Neuronal stem cell (in vitro differentiated cells): ENCODE measurements around the gene NGEF.

Experiments
- DNase-seq: peaks from one replicate; pipeline ENCODE4 v3.0.0-alpha.2; 2013; ENCODE audit warnings: low spot score
- H2AFZ ChIP-seq: one replicate; pipeline ENCODE4 v1.6.1; 2013; ENCODE audit warnings: mild to moderate bottlenecking, low read length, inconsistent platforms
- H2AK5ac ChIP-seq: 2 replicates; pipeline ENCODE4 v1.6.1; 2013; ENCODE audit warnings: low read depth, mild to moderate bottlenecking, inconsistent platforms, low read length, moderate library complexity, mixed read lengths
- H2BK120ac ChIP-seq: 2 replicates; pipeline ENCODE4 v1.6.1; 2013; ENCODE audit warnings: low read depth, mild to moderate bottlenecking, inconsistent platforms, low read length, moderate library complexity, mixed read lengths
- H2BK12ac ChIP-seq: one replicate; pipeline ENCODE4 v1.6.1; 2013; ENCODE audit warnings: low read length, inconsistent platforms
- H2BK15ac ChIP-seq: 2 replicates; pipeline ENCODE4 v1.6.1; 2013; ENCODE audit warnings: mild to moderate bottlenecking, low read length, inconsistent platforms, mixed read lengths
- H2BK5ac ChIP-seq: one replicate; pipeline ENCODE4 v1.6.1; 2013; ENCODE audit warnings: inconsistent platforms, mild to moderate bottlenecking, low read length, moderate library complexity
- H3K14ac ChIP-seq: one replicate; pipeline ENCODE4 v1.6.1; 2013; ENCODE audit warnings: low read length, inconsistent platforms
- H3K18ac ChIP-seq: 2 replicates; pipeline ENCODE4 v1.6.1; 2013; ENCODE audit warnings: low read length, inconsistent platforms
- H3K23ac ChIP-seq: 2 replicates; pipeline ENCODE4 v1.6.1; 2013; ENCODE audit warnings: low read depth, mild to moderate bottlenecking, mixed read lengths, low read length, inconsistent platforms; ENCODE audit not compliant: poor library complexity
- H3K27ac ChIP-seq: replicated peaks from 3 replicates; pipeline ENCODE4 v1.5.1; 2013; ENCODE audit warnings: low read length, inconsistent platforms
- H3K27me3 ChIP-seq, 3 experiments: 2 replicates each; pipeline ENCODE4 v1.6.1; 2013; ENCODE audit warnings: low read length in 3 of 3, mild to moderate bottlenecking in 2 of 3, inconsistent platforms in 1 of 3, low read depth in 1 of 3, mixed read lengths in 1 of 3, moderate library complexity in 1 of 3; ENCODE audit not compliant: control insufficient read depth in 3 of 3, insufficient read depth in 3 of 3
- H3K36me3 ChIP-seq, 2 donors: replicated peaks in 1 of 2; 2 replicates each; pipeline ENCODE4 v1.6.1; 2013; ENCODE audit warnings: low read length in 2 of 2; ENCODE audit not compliant: control insufficient read depth in 2 of 2, insufficient read depth in 2 of 2
- H3K4ac ChIP-seq: 2 replicates; pipeline ENCODE4 v1.6.1; 2013; ENCODE audit warnings: inconsistent platforms, mild to moderate bottlenecking, low read length, moderate library complexity
- H3K4me1 ChIP-seq, 2 donors: 1 replicate in 1 of 2; 2 replicates in 1 of 2; pipeline ENCODE4 v1.6.1; 2013; ENCODE audit warnings: low read length in 2 of 2, low read depth in 1 of 2; ENCODE audit not compliant: control insufficient read depth in 2 of 2, insufficient read depth in 1 of 2
- H3K4me2 ChIP-seq: one replicate; pipeline ENCODE4 v1.6.1; 2013; ENCODE audit warnings: mild to moderate bottlenecking, low read length, inconsistent platforms; ENCODE audit not compliant: insufficient read depth, poor library complexity, severe bottlenecking
- H3K4me3 ChIP-seq, 2 donors: 2 replicates each; pipeline ENCODE4 v1.5.1; 2013; ENCODE audit warnings: low read length in 2 of 2, mild to moderate bottlenecking in 2 of 2, inconsistent platforms in 1 of 2, moderate library complexity in 1 of 2
- H3K79me1 ChIP-seq: one replicate; pipeline ENCODE4 v1.6.1; 2013; ENCODE audit warnings: low read depth, mild to moderate bottlenecking, inconsistent platforms, low read length, moderate library complexity
- H3K9ac ChIP-seq: one replicate; pipeline ENCODE4 v1.6.1; 2013; ENCODE audit warnings: mild to moderate bottlenecking, low read depth, low read length, inconsistent platforms; ENCODE audit not compliant: poor library complexity
- H3K9me3 ChIP-seq, 2 donors: replicated peaks in 1 of 2; 2 replicates each; pipeline versions ENCODE3 to v1.6.1; 2013; ENCODE audit warnings: low read length in 2 of 2, mild to moderate bottlenecking in 2 of 2, inconsistent platforms in 1 of 2, low read depth in 1 of 2, mixed read lengths in 1 of 2, moderate library complexity in 1 of 2; ENCODE audit not compliant: control insufficient read depth in 2 of 2, insufficient read depth in 1 of 2
- H4K8ac ChIP-seq: one replicate; pipeline ENCODE4 v1.6.1; 2013; ENCODE audit warnings: low read depth, mild to moderate bottlenecking, inconsistent platforms, low read length, moderate library complexity
- H4K91ac ChIP-seq: one replicate; pipeline ENCODE4 v1.6.1; 2013; ENCODE audit warnings: low read length, low read depth, mild to moderate bottlenecking, inconsistent platforms; ENCODE audit not compliant: poor library complexity
- WGBS, 2 donors: extraction: QIAGEN DNeasy Blood & Tissue Kit; methylation state at CpG; one replicate each; pipeline ENCODE4 v1.1.7; 2013; ENCODE audit warnings: missing lambda C conversion rate in 2 of 2, mixed read lengths in 1 of 2; ENCODE audit not compliant: insufficient read length in 2 of 2, insufficient replicate concordance in 1 of 2; ENCODE audit errors: extremely low coverage in 2 of 2; 5-methylcytosine and 5-hydroxymethylcytosine counted together

NGEF gene

DNA sequence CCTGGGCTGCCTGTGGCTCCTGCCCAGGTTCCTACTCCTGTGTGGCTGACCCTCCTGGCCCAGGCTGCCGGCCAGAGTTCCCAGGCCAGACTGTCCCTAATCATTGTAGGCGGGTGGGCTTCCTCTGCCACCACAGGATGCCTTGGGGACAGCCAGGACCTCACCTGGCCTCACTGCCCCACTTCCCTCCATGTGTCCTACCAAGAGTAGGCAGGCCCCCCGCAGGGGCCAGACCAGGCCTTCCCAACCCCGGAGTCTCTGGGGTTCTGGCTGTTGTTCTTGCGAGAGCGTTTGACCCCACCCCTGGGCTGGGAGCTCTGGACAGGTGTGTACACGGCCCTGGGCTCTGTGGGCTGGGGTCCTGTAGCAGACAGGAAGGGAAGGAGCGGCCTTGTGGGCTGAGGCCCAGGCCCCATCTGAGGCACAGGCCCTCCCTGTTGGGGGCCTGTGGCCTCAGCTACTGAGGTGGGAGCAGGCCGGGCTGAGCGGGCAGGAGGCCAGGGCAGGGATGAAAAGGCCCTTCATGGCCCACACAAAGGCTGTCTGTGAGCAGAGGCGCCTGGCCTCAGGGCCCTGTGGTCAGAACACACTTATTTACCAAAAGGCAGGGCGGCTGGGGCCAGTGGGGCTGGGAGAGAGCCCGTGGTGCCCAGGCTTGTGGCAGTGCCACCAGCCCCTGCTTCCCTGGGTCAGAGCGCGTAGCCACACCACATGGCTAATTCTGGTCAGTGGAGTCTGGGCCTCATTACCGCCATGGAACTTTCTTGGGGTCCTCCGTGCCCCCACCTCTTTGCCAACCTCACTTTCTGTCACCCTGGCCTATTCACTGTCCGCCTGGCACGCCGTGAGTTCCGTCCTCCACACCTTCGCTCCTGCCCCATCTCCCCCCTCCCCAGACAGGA lies 141.0 kb downstream of the NGEF start:
- peak overlapping the region; percentile 39 for H2BK15ac ChIP-seq
- peak overlapping the region; percentile 14 for H3K4ac ChIP-seq
- H4K8ac ChIP-seq, result peak overlapping the region; percentile 48
- peak overlapping the region; percentile 7 for H2BK5ac ChIP-seq
- WGBS, 2 donors, result no CpG with 5 or more reads among the region's 22 CpGs
- no peak overlapping the region for H3K4me3 ChIP-seq
- H3K36me3 ChIP-seq, result no peaks in the 10 kb centered on the region
- H3K27me3 ChIP-seq, result peaks cover 5 to 14% (median 7%) of the 10 kb centered on the region in 3 experiments
- H3K9ac ChIP-seq, result peak overlapping the region; percentile 72
- H2BK12ac ChIP-seq, result peak overlapping the region; percentile 50
- H3K4me2 ChIP-seq, result no peak overlapping the region
- no peak overlapping the region for H2AFZ ChIP-seq
- H2BK120ac ChIP-seq, result no peak overlapping the region
- H3K23ac ChIP-seq, result peak overlapping the region; percentile 47
- peak overlapping the region; percentile 92 for H2AK5ac ChIP-seq
- no peaks in the 10 kb centered on the region for H3K9me3 ChIP-seq
- H4K91ac ChIP-seq, result no peak overlapping the region
- H3K18ac ChIP-seq, result peak overlapping the region; percentile 77
- H3K79me1 ChIP-seq, result no peaks in the 10 kb centered on the region
- H3K4me1 ChIP-seq, result peaks cover 2 to 4% of the 10 kb centered on the region in 2 donors
- peak overlapping the region; percentile 85 for H3K14ac ChIP-seq
- DNase-seq, result no peak
- H3K27ac ChIP-seq, result no peak overlapping the region

DNA sequence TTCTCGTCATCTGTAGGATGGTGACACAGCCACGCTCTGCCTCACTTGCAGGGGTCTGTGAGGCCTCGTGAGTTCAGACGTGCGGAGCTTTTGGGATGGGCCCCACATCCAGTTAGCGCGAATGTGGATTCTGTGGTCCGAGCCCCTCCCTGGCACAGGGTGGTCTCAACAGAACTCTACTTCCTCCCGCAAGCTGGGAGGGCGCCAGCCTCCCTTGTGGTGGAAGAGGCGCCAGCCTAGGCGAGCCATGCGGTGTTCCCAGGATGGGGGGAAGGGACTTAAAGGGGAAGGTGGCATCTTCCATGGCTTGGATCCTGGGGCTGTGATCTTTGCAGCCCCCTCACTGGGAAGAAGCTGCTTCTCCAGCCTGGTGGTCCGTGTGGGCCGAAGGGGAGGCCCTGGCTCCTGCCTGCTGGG lies 141.6 kb downstream of the NGEF start:
- no CpG with 5 or more reads among the region's 15 CpGs for WGBS, 2 donors
- H3K18ac ChIP-seq, result no peak overlapping the region
- no peak overlapping the region for H2BK15ac ChIP-seq
- no peak overlapping the region for H3K4ac ChIP-seq
- H4K8ac ChIP-seq, result peak overlapping the region; percentile 48
- no peaks in the 10 kb centered on the region for H3K9me3 ChIP-seq
- H2AK5ac ChIP-seq, result peak overlapping the region; percentile 92
- H3K36me3 ChIP-seq, result no peaks in the 10 kb centered on the region
- no peak overlapping the region for H2AFZ ChIP-seq
- no peak overlapping the region for H3K23ac ChIP-seq
- no peak overlapping the region for H2BK12ac ChIP-seq
- no peak overlapping the region for H2BK120ac ChIP-seq
- H3K27ac ChIP-seq, result no peak overlapping the region
- H2BK5ac ChIP-seq, result no peak overlapping the region
- no peak overlapping the region for H3K4me2 ChIP-seq
- H4K91ac ChIP-seq, result no peak overlapping the region
- peaks cover 0 to 7% (median 2%) of the 10 kb centered on the region in 3 experiments for H3K27me3 ChIP-seq
- no peak for DNase-seq
- H3K14ac ChIP-seq, result peak overlapping the region; percentile 43
- no peaks in the 10 kb centered on the region for H3K79me1 ChIP-seq
- peak overlapping the region; percentile 72 for H3K9ac ChIP-seq
- no peak overlapping the region for H3K4me3 ChIP-seq
- H3K4me1 ChIP-seq, result peaks cover 2 to 4% of the 10 kb centered on the region in 2 donors

- peaks cover 2 to 4% of the 10 kb centered on the region in 2 donors for H3K4me1 ChIP-seq
- H3K4me3 ChIP-seq, result no peak overlapping the region
- no peak overlapping the region for H3K4ac ChIP-seq
- peak overlapping the region; percentile 1 for H3K9ac ChIP-seq
- no peak overlapping the region for H4K8ac ChIP-seq
- H2BK15ac ChIP-seq, result no peak overlapping the region
- no peak overlapping the region for H2BK120ac ChIP-seq
- no peaks in the 10 kb centered on the region for H3K36me3 ChIP-seq
- no peak overlapping the region for H2AFZ ChIP-seq
- DNase-seq, result no peak
- H3K4me2 ChIP-seq, result no peak overlapping the region
- H3K9me3 ChIP-seq, result no peaks in the 10 kb centered on the region
- WGBS, 2 donors, result no CpG with 5 or more reads among the region's 17 CpGs
- no peak overlapping the region for H3K18ac ChIP-seq
- no peak overlapping the region for H2AK5ac ChIP-seq
- no peaks in the 10 kb centered on the region for H3K79me1 ChIP-seq
- H3K27me3 ChIP-seq, result peaks cover 0 to 3% (median 0%) of the 10 kb centered on the region in 3 experiments
- H3K27ac ChIP-seq, result no peak overlapping the region
- H2BK5ac ChIP-seq, result no peak overlapping the region
- no peak overlapping the region for H3K14ac ChIP-seq
- no peak overlapping the region for H4K91ac ChIP-seq
- no peak overlapping the region for H3K23ac ChIP-seq
- H2BK12ac ChIP-seq, result no peak overlapping the region
Observed at GRCh38 chr2:232870766-232871371, 142.2 kb downstream of the NGEF start.
